Kidney (tissue), 14 donors: ENCODE data around the gene DPEP2NB. TPM values are rescaled to one million over a fixed set of nuclear protein-coding genes. Genes with fewer than 3 reads are reported as not detected.

Experiments used
- DNase-seq, 5 donors: peaks; one replicate each; pipeline ENCODE4 v3.0.0-alpha.2; 2013 to 2020
- FAIRE-seq: peaks from 2 replicates; lab custom pipeline; 2012; peaks lifted over from hg19 to GRCh38; lab: Jason Lieb, UNC
- H3K27ac ChIP-seq, 2 donors: one replicate each; pipeline ENCODE4 v1.7.0; 2013; ENCODE audit warnings: low read depth in 2 of 2, low read length in 2 of 2, inconsistent platforms in 1 of 2
- H3K27me3 ChIP-seq: one replicate; pipeline ENCODE4 v1.7.1; 2013; ENCODE audit warnings: low read length, inconsistent platforms; ENCODE audit not compliant: control insufficient read depth, insufficient read depth
- H3K36me3 ChIP-seq, 3 donors: one replicate each; pipeline versions ENCODE4 v1.7.0 to v1.7.1; 2013; ENCODE audit warnings: low read length in 3 of 3, control low read depth in 1 of 3, inconsistent platforms in 1 of 3; ENCODE audit not compliant: insufficient read depth in 3 of 3, control insufficient read depth in 2 of 3
- H3K4me1 ChIP-seq, 3 donors: one replicate each; pipeline versions ENCODE4 v1.7.0 to v1.7.1; 2013; ENCODE audit warnings: low read length in 3 of 3, inconsistent platforms in 1 of 3, low read depth in 1 of 3; ENCODE audit not compliant: control insufficient read depth in 2 of 3, insufficient read depth in 2 of 3
- H3K4me3 ChIP-seq, 3 donors: one replicate each; pipeline versions ENCODE4 v1.7.0 to v1.8.1; 2013; ENCODE audit warnings: low read length in 3 of 3, control low read depth in 1 of 3, inconsistent platforms in 1 of 3
- H3K9ac ChIP-seq, 3 donors: one replicate each; pipeline versions ENCODE4 v1.7.0 to v1.7.1; 2013; ENCODE audit warnings: low read length in 3 of 3, control low read depth in 1 of 3, inconsistent platforms in 1 of 3
- H3K9me3 ChIP-seq, 3 donors: one replicate each; pipeline versions ENCODE4 v1.7.0 to v1.7.1; 2013; ENCODE audit warnings: low read length in 3 of 3, control low read depth in 1 of 3, inconsistent platforms in 1 of 3; ENCODE audit not compliant: control insufficient read depth in 2 of 3, insufficient read depth in 1 of 3
- CTCF ChIP-seq: IDR thresholded peaks from 3 replicates; pipeline ENCODE4 v1.5.1; 2012; ENCODE audit warnings: mild to moderate bottlenecking, moderate library complexity, borderline replicate concordance; ENCODE audit not compliant: insufficient read depth; ENCODE audit errors: extremely low read depth
- intact Hi-C: fragments of 100-400 bp; cut with DNase I; formaldehyde crosslinking; loops from one replicate; pipeline ENCODE4 v1.11.1; 2022
- polyA plus RNA-seq: library from polyadenylated mRNA; stranded (reverse); fragments of 350-450 nt; fragmentation: Illumina TruSeq; extraction: RNeasy Lipid Tissue Mini Kit (QIAGEN cat#74804); gene quantifications from one replicate; pipeline ENCODE4 v1.2.3, GENCODE V29; 2014; ENCODE audit warnings: low read depth, low replicate concordance; ENCODE audit not compliant: insufficient read depth
- total RNA-seq: library from RNA; stranded (reverse); fragmentation: NEBNext Ultra II Directional; extraction: Animal tissue kit (Norgen Biotek cat#: 25700); gene quantifications from one replicate; pipeline ENCODE4 v1.2.1, GENCODE V29; 2021
- donor health status: control.
- donor health status: control.
- donor health status: control.
- donor health status: control.
- donor health status: control.
- donor health status: DM: yes; HTN: yes; CAD: no.
- donor health status: Normal renal cell carcinoma (clear cell type).

Gene DPEP2NB
- total and polyA plus RNA-seq, 2 donors from 2014 or later, result not detected

GRCh38 chr16:67988675-67989074 is 27.0 kb downstream of the DPEP2NB start:
- no peaks in the 10 kb centered on the region for H3K36me3 ChIP-seq
- H3K4me1 ChIP-seq, result peaks cover 0 to 8% (median 0%) of the 10 kb centered on the region in 3 donors
- no peak for FAIRE-seq
- H3K4me3 ChIP-seq, result no peak overlapping the region
- H3K27ac ChIP-seq, result no peak overlapping the region
- no peak for TF ChIP-seq CTCF
- no peak overlapping the region for H3K9ac ChIP-seq
- no peak for DNase-seq
- H3K27me3 ChIP-seq, result no peaks in the 10 kb centered on the region
- H3K9me3 ChIP-seq, result no peaks in the 10 kb centered on the region
- intact Hi-C loops, result no loop called here

DNA sequence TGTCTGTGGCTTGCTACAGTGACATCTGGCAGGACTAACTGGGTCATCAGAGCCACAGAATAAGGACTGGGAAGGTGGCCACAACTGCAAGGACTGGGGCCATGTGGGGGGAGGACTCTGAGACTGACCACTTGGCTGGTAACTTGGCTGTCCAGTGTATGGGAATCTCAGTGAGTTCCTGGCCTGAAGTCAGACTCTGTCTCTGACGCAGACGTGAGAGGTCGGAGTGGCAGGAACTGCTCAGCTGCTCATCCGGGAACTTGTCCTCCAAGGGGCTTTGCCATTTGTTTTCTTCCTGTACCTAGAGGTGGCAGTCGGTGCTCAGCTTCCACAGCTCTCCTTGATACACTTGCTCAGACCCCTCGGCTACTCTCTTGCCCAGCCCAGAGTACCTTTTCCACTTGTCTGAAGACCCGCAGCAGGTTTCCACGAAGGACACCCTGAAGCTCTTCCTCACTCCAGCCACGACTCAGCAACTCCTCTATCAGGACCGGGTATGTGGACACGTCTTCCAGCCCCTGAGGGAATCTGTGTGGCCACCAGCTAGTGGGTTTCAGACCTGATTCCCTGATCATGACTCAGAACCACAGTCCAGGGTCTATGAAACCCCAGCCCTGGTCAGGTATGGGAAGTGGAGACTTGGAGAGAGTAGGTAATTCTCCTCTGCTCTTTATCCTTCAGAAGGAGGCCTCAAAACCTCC is 28.1 kb downstream of the DPEP2NB start:
- Histone ChIP-seq H3K4me3 (no peak overlapping the region), H3K27ac (peak overlapping the region in 1 of 2 donors; percentile 20), H3K27me3 (no peaks in the 10 kb centered on the region), H3K4me1 (no peaks in the 10 kb centered on the region), H3K9ac (no peak overlapping the region), H3K36me3 (no peaks in the 10 kb centered on the region), H3K9me3 (no peaks in the 10 kb centered on the region)
- no peak for FAIRE-seq
- intact Hi-C loops, result no loop called here
- TF ChIP-seq CTCF, result no peak
- DNase-seq, result no peak

GRCh38 chr16:67986949-67987348 is 28.8 kb downstream of the DPEP2NB start:
- Histone ChIP-seq H3K4me3 (no peak overlapping the region), H3K9ac (no peak overlapping the region), H3K9me3 (no peaks in the 10 kb centered on the region), H3K4me1 (no peaks in the 10 kb centered on the region), H3K27me3 (no peaks in the 10 kb centered on the region), H3K36me3 (no peaks in the 10 kb centered on the region), H3K27ac (peak overlapping the region in 1 of 2 donors; percentile 13)
- FAIRE-seq, result no peak
- TF ChIP-seq CTCF, result no peak
- no peak for DNase-seq
- intact Hi-C loops, result no loop called here
